HG03442 (cell line): Measurements from ENCODE around the gene MAP3K5.

ENCODE experiments used
- ATAC-seq: cut with Tn5 transposase; IDR thresholded peaks from one replicate; pipeline ENCODE4 v1.9.1; 2021; ENCODE audit warnings: mild to moderate bottlenecking, moderate library complexity; ENCODE audit not compliant: unreplicated experiment

MAP3K5 gene

DNA sequence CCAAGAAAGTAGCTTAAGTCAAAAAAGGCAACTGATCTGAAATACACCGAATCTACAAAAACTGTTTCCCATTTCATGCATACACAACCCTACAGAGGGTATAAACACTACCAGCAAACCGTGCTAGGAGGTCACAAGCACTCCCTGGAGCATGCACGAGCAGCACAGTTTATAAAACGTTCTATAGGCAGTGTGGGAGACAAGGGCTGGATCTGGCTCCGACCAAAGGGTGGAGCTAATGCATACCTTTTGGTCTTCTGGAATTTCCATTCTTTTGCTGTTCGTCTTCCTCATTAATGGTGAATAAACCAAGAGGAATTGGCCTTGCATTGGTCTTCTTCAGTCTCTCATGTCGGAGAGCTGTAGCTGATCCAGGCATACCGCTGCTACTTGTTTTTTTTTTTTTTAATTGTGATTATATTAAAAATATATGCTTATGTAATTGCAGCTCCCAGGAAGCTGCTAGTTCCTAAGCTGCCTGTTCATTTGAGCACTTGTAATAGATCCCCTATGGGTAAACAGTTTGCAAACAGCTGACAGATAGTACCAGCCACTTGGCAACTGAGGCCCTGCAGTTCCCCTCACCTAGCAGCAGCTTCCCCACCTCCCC is 266.6 kb downstream of the MAP3K5 start:
- no peak for ATAC-seq

- no peak for ATAC-seq
Observed at GRCh38 chr6:136524936-136525413, 267.3 kb downstream of the MAP3K5 start.

DNA sequence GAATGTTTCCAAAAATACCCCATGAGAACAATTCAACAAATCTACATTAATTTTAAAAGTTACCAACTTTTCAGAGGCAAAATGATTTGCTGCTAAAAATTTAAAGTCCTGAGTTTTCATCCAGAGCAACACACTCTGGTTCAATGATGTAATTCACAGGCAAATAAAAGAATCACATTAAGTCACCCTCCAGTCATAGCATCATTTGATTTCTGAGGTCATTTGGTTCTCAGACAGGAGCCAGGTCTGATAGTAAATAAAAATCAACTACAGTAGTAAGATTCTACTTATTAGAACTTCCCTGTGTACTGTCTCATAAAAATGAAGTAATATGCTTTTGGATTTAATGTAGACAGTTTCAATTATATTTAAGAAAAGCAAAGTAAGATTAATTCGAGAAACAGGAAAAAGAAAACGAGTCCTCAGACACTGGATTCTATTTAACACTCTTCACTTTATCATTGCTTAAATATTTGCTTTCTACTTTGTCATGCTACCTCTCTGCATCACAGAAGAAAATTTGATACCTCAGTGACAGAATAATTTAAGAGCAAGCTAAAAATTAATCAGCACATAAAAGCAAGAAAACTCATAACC is 267.8 kb downstream of the MAP3K5 start:
- no peak for ATAC-seq

DNA sequence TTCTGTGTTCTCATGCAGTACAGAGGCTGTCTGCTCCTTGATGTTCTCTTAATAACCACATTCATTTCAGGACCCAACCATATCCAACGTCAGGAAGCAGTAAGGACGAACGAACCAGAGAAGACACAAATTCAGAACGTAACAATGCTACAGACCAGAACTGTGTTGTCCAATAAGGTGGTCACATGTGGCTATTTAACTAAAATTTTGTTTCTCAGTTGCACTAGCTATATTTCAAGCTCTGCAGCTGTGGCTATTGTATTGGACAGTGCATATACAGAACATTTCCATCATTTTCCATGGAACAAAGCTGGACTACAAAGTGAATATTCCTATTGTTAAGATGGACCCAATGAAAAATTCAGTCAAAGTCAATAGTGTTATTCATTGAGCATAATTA is 269.1 kb downstream of the MAP3K5 start:
- no peak for ATAC-seq

- no peak for ATAC-seq
Observed at GRCh38 chr6:136522636-136523035, 269.6 kb downstream of the MAP3K5 start.

DNA sequence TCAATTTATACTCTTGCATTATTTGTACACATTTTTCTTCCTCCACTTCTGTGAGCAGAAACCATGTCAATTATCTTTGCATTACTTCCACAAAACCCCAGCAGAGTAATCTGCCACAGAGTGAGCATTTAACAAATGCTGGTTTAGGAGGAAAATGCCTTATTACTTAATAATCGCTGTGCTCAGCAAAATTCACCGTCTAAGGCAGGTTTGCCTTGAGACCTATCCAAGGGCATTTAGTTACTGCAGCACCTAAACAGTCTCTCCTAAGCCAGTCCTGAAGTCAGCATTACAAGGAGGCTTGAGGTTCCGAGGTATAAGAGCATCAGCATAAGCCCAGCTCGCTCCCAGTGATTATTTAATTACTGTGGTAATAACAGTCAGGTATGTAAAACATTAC is 270.4 kb downstream of the MAP3K5 start:
- no peak for ATAC-seq

DNA sequence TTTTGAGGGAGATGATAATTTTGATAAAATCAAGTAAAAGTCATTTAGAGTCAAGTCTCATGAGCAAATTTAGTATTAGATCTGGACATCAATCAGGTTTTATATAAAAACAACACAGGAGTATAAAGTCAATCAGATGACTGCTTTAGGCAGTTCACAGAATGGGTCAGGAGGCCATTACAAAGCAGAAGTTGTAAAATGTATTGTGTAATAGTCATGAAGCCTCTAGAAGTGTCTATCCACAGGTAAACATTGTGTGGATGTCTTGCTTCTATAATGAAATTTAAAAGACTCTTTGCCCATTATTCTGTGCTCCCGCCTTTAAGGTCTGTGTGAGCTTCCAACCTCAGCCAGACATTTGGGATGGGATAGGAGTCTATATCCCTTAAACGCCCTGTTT is 270.9 kb downstream of the MAP3K5 start:
- no peak for ATAC-seq

- no peak for ATAC-seq
Observed at GRCh38 chr6:136520517-136520916, 271.8 kb downstream of the MAP3K5 start.

- no peak for ATAC-seq
Observed at GRCh38 chr6:136517582-136517981, 274.7 kb downstream of the MAP3K5 start.

DNA sequence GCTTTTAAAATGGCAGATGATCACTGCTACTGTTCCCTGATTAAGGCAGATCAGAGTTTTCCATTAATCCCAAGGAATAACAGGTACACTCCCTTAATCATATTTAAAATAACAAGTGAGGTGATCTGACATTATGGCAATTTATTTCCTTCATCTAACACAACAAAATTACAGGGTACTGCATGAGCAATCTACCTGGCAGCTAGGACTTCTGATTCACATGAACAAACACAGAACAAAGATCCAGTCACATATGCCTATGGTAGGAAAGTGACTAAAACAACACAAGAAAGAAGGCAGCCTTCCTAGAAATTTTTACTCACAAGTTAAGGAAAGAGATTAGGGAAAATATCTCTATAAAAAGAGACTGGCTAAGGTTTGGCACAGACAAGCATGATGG is 275.3 kb downstream of the MAP3K5 start:
- no peak for ATAC-seq

DNA sequence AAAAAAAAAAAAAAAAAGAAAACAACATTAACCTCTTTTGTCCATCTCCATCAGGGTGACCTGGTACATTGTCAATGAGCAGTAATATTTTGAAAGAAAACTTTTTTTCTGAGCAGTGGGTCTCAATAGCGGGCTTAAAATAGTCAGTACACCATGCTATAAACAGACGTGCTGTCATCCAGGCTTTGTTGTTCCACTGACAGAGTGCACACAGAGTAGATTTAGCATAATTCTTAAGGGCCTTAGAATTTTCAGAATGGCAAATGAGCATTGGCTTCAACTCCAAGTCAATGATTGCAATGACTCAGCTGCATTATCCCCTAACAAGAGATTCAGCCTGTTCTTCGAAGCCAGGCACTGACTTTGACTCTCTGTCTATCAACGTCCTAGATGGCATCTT is 277.7 kb downstream of the MAP3K5 start:
- ATAC-seq = no peak

- ATAC-seq = no peak
Observed at GRCh38 chr6:136511926-136512325, 280.4 kb downstream of the MAP3K5 start.

- no peak for ATAC-seq
Observed at GRCh38 chr6:136511397-136511796, 280.9 kb downstream of the MAP3K5 start.

DNA sequence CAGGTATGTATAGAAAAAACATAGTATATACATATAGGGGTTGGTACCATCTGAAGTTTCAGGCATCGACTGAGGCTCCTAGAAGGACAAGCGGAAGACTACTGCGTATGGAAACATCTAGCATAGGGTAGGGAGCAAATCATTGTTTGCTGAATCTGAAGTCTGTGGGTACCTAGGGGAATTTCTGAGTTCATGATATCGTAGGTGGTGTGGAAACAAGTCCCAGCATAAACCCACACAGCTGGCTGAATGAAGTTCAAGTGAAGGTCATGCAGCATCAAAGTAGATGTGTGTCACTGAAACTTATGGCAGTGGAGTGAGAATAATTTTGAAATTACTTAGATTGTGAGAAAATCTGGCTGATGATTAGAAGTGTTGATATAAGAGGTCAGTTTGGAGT is 281.5 kb downstream of the MAP3K5 start:
- ATAC-seq = peak; percentile 67

GRCh38 chr6:136510299-136510698 is 282.0 kb downstream of the MAP3K5 start:
- ATAC-seq = no peak

- ATAC-seq = no peak
Observed at GRCh38 chr6:136508725-136509392, 283.4 kb downstream of the MAP3K5 start.
